SU-DHL-6 (cell line): ENCODE data around the gene CGB7.

Experiments used
- H2AFZ ChIP-seq: fragments of 200-600 bp; sonication (generic); 2 replicates; pipeline ENCODE4 v1.6.1; 2014; ENCODE audit warnings: low read depth, mild to moderate bottlenecking, moderate library complexity, mixed read lengths, antibody characterized with exemption, low read length; ENCODE audit not compliant: severe bottlenecking
- H3F3A ChIP-seq: fragments of 200-600 bp; shearing (Covaris generic); 2 replicates; pipeline ENCODE4 v1.6.0; 2016; ENCODE audit warnings: antibody characterized with exemption, mild to moderate bottlenecking; ENCODE audit not compliant: insufficient read depth
- H3K27ac ChIP-seq: fragments of 200-600 bp; sonication (generic); 2 replicates; pipeline ENCODE4 v1.5.1; 2016; ENCODE audit warnings: low read depth, mild to moderate bottlenecking, low read length, moderate library complexity, mixed read lengths
- H3K27me3 ChIP-seq: fragments of 200-600 bp; sonication (generic), shearing (Covaris generic); 2 replicates; pipeline ENCODE4 v1.6.0; 2014; ENCODE audit warnings: mild to moderate bottlenecking, low read length
- H3K36me3 ChIP-seq: fragments of 200-600 bp; sonication (generic); 2 replicates; pipeline ENCODE4 v1.6.1; 2014; ENCODE audit warnings: mild to moderate bottlenecking, low read length, mixed read lengths
- H3K4me2 ChIP-seq: fragments of 300-600, 200-600 bp; shearing (Covaris generic), sonication (generic); 2 replicates; pipeline ENCODE4 v1.6.0; 2014; ENCODE audit warnings: low read length, low read depth, mild to moderate bottlenecking; ENCODE audit not compliant: poor library complexity, severe bottlenecking
- H3K4me3 ChIP-seq: fragments of 200-600 bp; sonication (generic); 2 replicates; pipeline ENCODE4 v1.5.1; 2014; ENCODE audit warnings: antibody characterized with exemption, low read length, mild to moderate bottlenecking, mixed read lengths; ENCODE audit not compliant: insufficient read depth, poor library complexity, severe bottlenecking
- H3K79me2 ChIP-seq: fragments of 200-600 bp; sonication (generic); 2 replicates; pipeline ENCODE4 v1.6.1; 2014; ENCODE audit warnings: mild to moderate bottlenecking, low read length, moderate library complexity; ENCODE audit not compliant: insufficient read depth
- H3K9ac ChIP-seq: fragments of 200-600 bp; sonication (generic); 2 replicates; pipeline ENCODE4 v1.7.0; 2014; ENCODE audit warnings: mild to moderate bottlenecking, low read length
- H3K9me2 ChIP-seq: fragments of 200-600 bp; sonication (generic); replicated peaks from 2 replicates; pipeline ENCODE4 v1.6.1; 2014; ENCODE audit warnings: low read length; ENCODE audit not compliant: insufficient read depth
- H3K9me3 ChIP-seq: fragments of 200-600 bp; sonication (generic); 2 replicates; pipeline ENCODE4 v1.6.1; 2014; ENCODE audit warnings: low read length, mixed read lengths; ENCODE audit not compliant: insufficient read depth
- H4K20me1 ChIP-seq: fragments of 200-600 bp; sonication (generic); 2 replicates; pipeline ENCODE4 v1.6.1; 2014; ENCODE audit warnings: low read depth, mild to moderate bottlenecking, antibody characterized with exemption, low read length, moderate library complexity, mixed read lengths
- EZH2phosphoT487 ChIP-seq: fragments of 200-600 bp; sonication (generic), shearing (Covaris generic); conservative IDR thresholded peaks from 2 replicates; pipeline ENCODE4 v1.6.1; 2018; ENCODE audit warnings: mild to moderate bottlenecking, antibody characterized with exemption, low read length, moderate library complexity, mixed read lengths
- TF ChIP-seq, protein P1 (sequence below): fragments of 200-600 bp; sonication (generic); IDR thresholded peaks from one replicate; pipeline ENCODE4 v1.5.1; 2017; ENCODE audit warnings: antibody characterized with exemption, mild to moderate bottlenecking, low read length, moderate library complexity; ENCODE audit not compliant: insufficient read depth, poor library complexity, severe bottlenecking

The CGB7 gene

GRCh38 chr19:49067554-49067953 is 10.0 kb upstream of the CGB7 start:
- Histone ChIP-seq H3K9ac (no peak overlapping the region), H3K79me2 (no peaks in the 10 kb centered on the region), H3K4me3 (no peak overlapping the region), H3K4me2 (no peak overlapping the region), H3K9me2 (no peaks in the 10 kb centered on the region), H3K36me3 (no peaks in the 10 kb centered on the region), H2AFZ (no peak overlapping the region), H3K27me3 (no peaks in the 10 kb centered on the region), H3K9me3 (no peaks in the 10 kb centered on the region), H3K27ac (no peak overlapping the region), H3F3A (no peaks in the 10 kb centered on the region), H4K20me1 (no peaks in the 10 kb centered on the region)
- TF ChIP-seq, protein P1, sequence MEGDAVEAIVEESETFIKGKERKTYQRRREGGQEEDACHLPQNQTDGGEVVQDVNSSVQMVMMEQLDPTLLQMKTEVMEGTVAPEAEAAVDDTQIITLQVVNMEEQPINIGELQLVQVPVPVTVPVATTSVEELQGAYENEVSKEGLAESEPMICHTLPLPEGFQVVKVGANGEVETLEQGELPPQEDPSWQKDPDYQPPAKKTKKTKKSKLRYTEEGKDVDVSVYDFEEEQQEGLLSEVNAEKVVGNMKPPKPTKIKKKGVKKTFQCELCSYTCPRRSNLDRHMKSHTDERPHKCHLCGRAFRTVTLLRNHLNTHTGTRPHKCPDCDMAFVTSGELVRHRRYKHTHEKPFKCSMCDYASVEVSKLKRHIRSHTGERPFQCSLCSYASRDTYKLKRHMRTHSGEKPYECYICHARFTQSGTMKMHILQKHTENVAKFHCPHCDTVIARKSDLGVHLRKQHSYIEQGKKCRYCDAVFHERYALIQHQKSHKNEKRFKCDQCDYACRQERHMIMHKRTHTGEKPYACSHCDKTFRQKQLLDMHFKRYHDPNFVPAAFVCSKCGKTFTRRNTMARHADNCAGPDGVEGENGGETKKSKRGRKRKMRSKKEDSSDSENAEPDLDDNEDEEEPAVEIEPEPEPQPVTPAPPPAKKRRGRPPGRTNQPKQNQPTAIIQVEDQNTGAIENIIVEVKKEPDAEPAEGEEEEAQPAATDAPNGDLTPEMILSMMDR: no peak
- TF ChIP-seq EZH2phosphoT487: no peak

DNA sequence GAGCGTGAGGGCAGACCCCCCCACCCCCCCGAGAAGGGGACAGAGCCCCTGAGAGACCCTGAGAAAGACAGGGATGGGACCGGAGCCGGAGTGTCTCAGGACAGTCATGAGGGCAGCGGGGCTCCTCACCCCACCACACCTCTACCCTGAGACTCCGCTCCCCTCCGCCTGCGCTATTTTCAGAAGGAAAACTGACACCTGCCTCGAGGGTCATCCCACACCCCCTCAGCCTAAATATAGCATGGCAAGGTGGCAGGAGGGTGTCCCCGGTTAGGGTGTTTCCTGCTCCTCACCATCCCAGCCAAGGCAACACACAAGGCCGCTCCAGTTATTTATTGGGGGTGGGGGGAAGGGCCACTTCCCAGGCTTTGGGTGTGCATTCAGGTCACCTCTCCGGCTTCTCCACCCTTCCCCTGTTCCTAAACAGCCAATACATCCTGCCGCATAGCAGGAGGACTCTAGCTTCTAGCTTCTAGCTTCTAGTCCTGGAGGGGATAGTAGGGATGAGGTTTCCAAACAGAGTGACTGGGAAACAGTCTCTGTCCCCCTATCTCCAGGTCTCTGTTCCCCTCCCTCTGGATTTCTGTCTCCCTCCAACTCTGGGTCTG is 8.5 kb upstream of the CGB7 start:
- Histone ChIP-seq H2AFZ (no peak overlapping the region), H3K4me2 (no peak overlapping the region), H3K9me2 (no peaks in the 10 kb centered on the region), H3F3A (no peaks in the 10 kb centered on the region), H3K79me2 (no peaks in the 10 kb centered on the region), H3K36me3 (no peaks in the 10 kb centered on the region), H3K27ac (no peak overlapping the region), H3K9ac (no peak overlapping the region), H3K9me3 (no peaks in the 10 kb centered on the region), H4K20me1 (no peaks in the 10 kb centered on the region), H3K4me3 (no peak overlapping the region), H3K27me3 (no peaks in the 10 kb centered on the region)
- TF ChIP-seq, protein P1: no peak
- no peak for TF ChIP-seq EZH2phosphoT487

DNA sequence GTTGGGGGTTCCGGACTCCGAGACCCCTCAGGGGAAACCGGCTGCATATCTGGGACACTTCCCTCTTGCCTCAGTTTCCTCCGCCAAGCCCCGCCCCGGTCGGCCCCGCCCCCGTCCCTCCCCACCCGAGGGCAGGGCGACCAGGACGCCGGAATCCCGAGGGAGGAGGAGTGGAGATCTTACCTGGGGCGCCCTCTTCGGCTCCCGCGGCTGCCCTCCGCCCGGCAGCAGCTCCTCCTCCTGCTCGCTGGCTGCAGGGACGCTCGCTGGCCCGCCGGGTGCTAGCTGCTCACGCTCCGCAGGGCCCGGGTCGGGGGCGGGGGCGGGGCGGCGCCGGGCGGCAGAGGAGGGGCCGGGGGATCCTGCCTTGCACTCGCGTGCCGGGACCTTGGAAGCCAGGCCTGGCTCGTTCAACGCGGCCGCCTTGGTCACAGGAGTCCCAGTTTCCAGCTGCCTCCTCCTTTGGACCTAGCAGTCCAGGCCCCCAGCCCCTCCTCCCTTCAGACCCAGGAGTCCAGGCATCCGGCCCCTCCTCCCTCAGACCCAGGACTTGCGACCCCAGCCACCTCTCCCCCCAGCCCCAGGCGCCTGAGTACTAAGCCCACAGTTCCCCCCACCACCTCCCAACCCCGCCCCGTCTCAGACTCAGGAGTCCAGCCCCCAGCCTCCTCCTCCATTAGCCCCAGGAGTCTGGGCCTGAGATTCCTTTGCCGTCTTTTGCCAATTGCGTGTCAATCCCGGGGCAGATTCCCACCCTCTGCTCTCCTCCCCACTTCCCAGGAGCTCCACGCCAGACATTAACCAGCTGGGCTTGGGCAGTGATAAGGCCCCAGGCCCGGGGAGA is 7.4 kb upstream of the CGB7 start, which contains the start of gene NTF4:
NTF4 (minus strand) TSS at position 51 of the 844 bp plus-strand sequence. CDS start 2,821 bp downstream, outside the sequence.
- H3K4me3 ChIP-seq: no peak within 1 kb of the TSS
- H2AFZ ChIP-seq: no peak within 1 kb of the TSS
- TF ChIP-seq EZH2phosphoT487: no peak
- TF ChIP-seq, protein P1: no peak
- H3F3A ChIP-seq: no peaks in the 10 kb centered on the region
- H3K9me2 ChIP-seq: no peaks in the 10 kb centered on the region
- no peaks in the 10 kb centered on the region for H3K79me2 ChIP-seq
- H3K27ac ChIP-seq: no peak within 1 kb of the TSS
- H3K36me3 ChIP-seq: no peaks in the 10 kb centered on the region
- H3K27me3 ChIP-seq: no peaks in the 10 kb centered on the region
- H3K9me3 ChIP-seq: no peaks in the 10 kb centered on the region
- H4K20me1 ChIP-seq: no peaks in the 10 kb centered on the region
- H3K4me2 ChIP-seq: no peak within 1 kb of the TSS
- H3K9ac ChIP-seq: no peak within 1 kb of the TSS
